Spleen (tissue), 11 donors: ENCODE results near the gene ARHGEF37. TPM values are rescaled to one million over a fixed set of nuclear protein-coding genes. Genes with fewer than 3 reads are reported as not detected.

Experiments
- DNase-seq: peaks from one replicate; pipeline ENCODE4 v3.0.0-alpha.2; 2020
- H3K27ac ChIP-seq, 8 donors: fragments of 200-600 bp; sonication (generic) in 7 of 8; 1 replicate in 4 of 8; 2 replicates in 4 of 8; pipeline versions ENCODE4 v1.5.0 to v1.8.0; 2016 to 2021; ENCODE audit warnings: inconsistent platforms in 4 of 8, mild to moderate bottlenecking in 4 of 8, moderate library complexity in 1 of 8
- H3K27me3 ChIP-seq, 7 donors: fragments of 200-600 bp; sonication (generic) in 6 of 7; replicated peaks in 1 of 7; 1 replicate in 4 of 7; 2 replicates in 3 of 7; pipeline versions ENCODE4 v1.5.0 to v1.8.0; 2016 to 2021; ENCODE audit warnings: inconsistent platforms in 3 of 7, mild to moderate bottlenecking in 1 of 7
- H3K36me3 ChIP-seq, 6 donors: fragments of 200-600 bp; sonication (generic) in 5 of 6; 1 replicate in 4 of 6; 2 replicates in 2 of 6; pipeline versions ENCODE4 v1.5.0 to v1.8.0; 2016 to 2021; ENCODE audit warnings: inconsistent platforms in 2 of 6
- H3K4me1 ChIP-seq, 6 donors: fragments of 200-600 bp; sonication (generic) in 5 of 6; 1 replicate in 3 of 6; 2 replicates in 3 of 6; pipeline versions ENCODE4 v1.5.0 to v1.8.0; 2016 to 2021; ENCODE audit warnings: inconsistent platforms in 3 of 6
- H3K4me3 ChIP-seq, 8 donors: fragments of 200-600 bp; sonication (generic) in 7 of 8; 1 replicate in 4 of 8; 2 replicates in 4 of 8; pipeline versions ENCODE4 v1.5.0 to v1.8.0; 2016 to 2021; ENCODE audit warnings: inconsistent platforms in 4 of 8, mild to moderate bottlenecking in 4 of 8, moderate library complexity in 2 of 8
- H3K9me3 ChIP-seq, 8 donors: fragments of 200-600 bp; sonication (generic) in 7 of 8; 1 replicate in 4 of 8; 2 replicates in 4 of 8; pipeline versions ENCODE4 v1.5.0 to v1.8.0; 2016 to 2021; ENCODE audit warnings: inconsistent platforms in 4 of 8
- POLR2A ChIP-seq, 3 donors: fragments of 450-650 bp; IDR thresholded peaks; one replicate each; pipeline ENCODE4 v1.5.1; 2017; ENCODE audit warnings: antibody characterized with exemption in 3 of 3, mild to moderate bottlenecking in 1 of 3
- POLR2AphosphoS5 ChIP-seq, 3 donors: sonication (generic); formaldehyde crosslinking; IDR thresholded peaks; one replicate each; pipeline ENCODE4 v1.5.1; 2017; ENCODE audit warnings: antibody characterized with exemption in 3 of 3
- WGBS, 5 donors: extraction: QIAGEN DNeasy Blood & Tissue Kit in 3 of 5; methylation state at CpG; one replicate each; pipeline versions ENCODE4 v1.1.5 to v1.1.7; 2013 to 2018; 5-methylcytosine and 5-hydroxymethylcytosine counted together
- intact Hi-C: fragments of 100-400 bp; cut with DNase I; formaldehyde crosslinking; loops from one replicate; pipeline ENCODE4 v1.15.0; 2023; ENCODE audit warnings: low total_unique reads
- polyA plus RNA-seq, 3 donors: library from polyadenylated mRNA; stranded (reverse); fragments of 200-250 nt; gene quantifications; one replicate each; pipeline ENCODE4 v1.2.1, GENCODE V29; 2013
- total RNA-seq, 7 donors: library from RNA; depleted of rRNA in 3 of 7; stranded (reverse); fragments of >200 nt in 3 of 7; fragmentation: NEBNext Ultra II Directional in 4 of 7; extraction: Animal tissue kit (Norgen Biotek cat#: 25700) in 4 of 7; gene quantifications; one replicate each; pipeline versions ENCODE4 v1.1.0 to v1.2.1, GENCODE V29; 2016 to 2021
- TF ChIP-seq, protein P1 (sequence below), 11 experiments: fragments of 200-600 bp in 7 of 11; fragments of 450-650 bp in 4 of 11; sonication (generic) in 4 of 11; IDR thresholded peaks in 8 of 11; conservative IDR thresholded peaks in 3 of 11; 1 replicate in 7 of 11; 2 replicates in 4 of 11; pipeline versions ENCODE4 v1.4.0 to v1.8.0; 2016 to 2021; ENCODE audit warnings: antibody characterized with exemption in 11 of 11, inconsistent platforms in 4 of 11, mild to moderate bottlenecking in 1 of 11
- donor health status: healthy with polysubstance abuse.
- donor health status: DM: no; HTN: no; CAD: no; lungs with moderate emphysema.
- donor health status: DM: no; HTN: no; CAD: no.
- donor health status: Bipolar disorder and iron deficiency.
- donor health status: healthy.
- donor health status: DM: no; HTN: no; CAD: no.
- donor health status: DM: yes; HTN: yes; CAD: no.

Gene ARHGEF37
- total and polyA plus RNA-seq, 10 donors = 0.77 to 3.5 (median 1.3) TPM

DNA sequence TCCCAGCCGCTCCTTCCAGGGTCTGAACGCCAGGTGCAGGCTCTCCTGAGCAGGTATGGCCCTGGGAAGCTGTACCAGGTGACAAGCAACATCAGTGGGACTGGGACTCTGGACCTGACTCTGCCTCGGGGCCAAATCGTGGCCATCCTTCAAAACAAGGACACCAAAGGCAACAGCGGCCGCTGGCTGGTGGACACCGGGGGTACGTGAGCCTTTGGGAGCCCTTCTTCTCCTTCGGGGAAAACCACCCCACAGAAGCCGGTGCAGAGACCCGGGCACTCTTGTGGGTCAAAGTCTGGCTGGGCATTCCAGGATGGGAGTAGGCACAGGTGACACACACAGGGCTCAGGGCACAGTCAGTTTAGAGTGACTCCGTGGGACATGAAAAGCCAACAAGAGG is 45.8 kb downstream of the ARHGEF37 start:
- Histone ChIP-seq H3K27me3 (no peaks in the 10 kb centered on the region), H3K4me3 (no peak overlapping the region), H3K4me1 (no peaks in the 10 kb centered on the region), H3K36me3 (peaks cover 0 to 1% (median 0%) of the 10 kb centered on the region in 6 donors), H3K9me3 (no peaks in the 10 kb centered on the region), H3K27ac (no peak overlapping the region)
- 85 to 92% (median 87%) methylated on average over 3 to 12 of the region's 12 CpGs for WGBS, 5 donors
- no peak for DNase-seq
- TF ChIP-seq POLR2A (IDR thresholded peaks at IDR 0.05) (no peak), POLR2AphosphoS5 (IDR thresholded peaks at IDR 0.05) (no peak)
- TF ChIP-seq, protein P1, sequence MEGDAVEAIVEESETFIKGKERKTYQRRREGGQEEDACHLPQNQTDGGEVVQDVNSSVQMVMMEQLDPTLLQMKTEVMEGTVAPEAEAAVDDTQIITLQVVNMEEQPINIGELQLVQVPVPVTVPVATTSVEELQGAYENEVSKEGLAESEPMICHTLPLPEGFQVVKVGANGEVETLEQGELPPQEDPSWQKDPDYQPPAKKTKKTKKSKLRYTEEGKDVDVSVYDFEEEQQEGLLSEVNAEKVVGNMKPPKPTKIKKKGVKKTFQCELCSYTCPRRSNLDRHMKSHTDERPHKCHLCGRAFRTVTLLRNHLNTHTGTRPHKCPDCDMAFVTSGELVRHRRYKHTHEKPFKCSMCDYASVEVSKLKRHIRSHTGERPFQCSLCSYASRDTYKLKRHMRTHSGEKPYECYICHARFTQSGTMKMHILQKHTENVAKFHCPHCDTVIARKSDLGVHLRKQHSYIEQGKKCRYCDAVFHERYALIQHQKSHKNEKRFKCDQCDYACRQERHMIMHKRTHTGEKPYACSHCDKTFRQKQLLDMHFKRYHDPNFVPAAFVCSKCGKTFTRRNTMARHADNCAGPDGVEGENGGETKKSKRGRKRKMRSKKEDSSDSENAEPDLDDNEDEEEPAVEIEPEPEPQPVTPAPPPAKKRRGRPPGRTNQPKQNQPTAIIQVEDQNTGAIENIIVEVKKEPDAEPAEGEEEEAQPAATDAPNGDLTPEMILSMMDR (IDR thresholded peaks at IDR 0.05 in 8 of 11, conservative IDR thresholded peaks at IDR 0.05 in 3 of 11) = no peak
- intact Hi-C loops = no loop called here

DNA sequence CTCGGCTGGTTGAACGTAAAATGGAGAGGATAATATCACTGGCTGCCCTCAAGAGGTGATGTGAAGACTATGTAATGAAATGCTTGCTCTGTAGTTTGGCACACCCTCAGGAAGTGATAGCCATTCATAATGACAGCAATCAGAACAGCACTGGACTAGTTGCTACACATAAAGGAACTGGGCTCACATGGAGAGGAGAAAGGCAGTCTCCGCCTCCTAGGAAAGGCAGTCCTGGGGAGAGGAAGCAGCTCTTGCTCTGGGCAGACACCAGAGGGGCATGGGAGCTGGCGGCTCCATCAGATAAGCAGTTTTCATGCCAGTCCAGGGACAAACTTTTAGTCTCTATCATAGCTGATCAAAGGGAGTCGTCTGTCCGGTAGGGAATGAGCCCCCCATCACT is 46.9 kb downstream of the ARHGEF37 start:
- H3K36me3 ChIP-seq = no peaks in the 10 kb centered on the region
- H3K9me3 ChIP-seq = no peaks in the 10 kb centered on the region
- no peak overlapping the region for H3K4me3 ChIP-seq
- H3K4me1 ChIP-seq = no peaks in the 10 kb centered on the region
- DNase-seq = no peak
- no peaks in the 10 kb centered on the region for H3K27me3 ChIP-seq
- no peak overlapping the region for H3K27ac ChIP-seq
- intact Hi-C loops = no loop called here
- WGBS, 5 donors = 44 to 71% (median 64%) methylated on average over 6 of the region's 6 CpGs
- TF ChIP-seq, protein P1 (IDR thresholded peaks at IDR 0.05 in 8 of 11, conservative IDR thresholded peaks at IDR 0.05 in 3 of 11) = no peak
- TF ChIP-seq POLR2AphosphoS5 (IDR thresholded peaks at IDR 0.05) (no peak), POLR2A (IDR thresholded peaks at IDR 0.05) (no peak)

DNA sequence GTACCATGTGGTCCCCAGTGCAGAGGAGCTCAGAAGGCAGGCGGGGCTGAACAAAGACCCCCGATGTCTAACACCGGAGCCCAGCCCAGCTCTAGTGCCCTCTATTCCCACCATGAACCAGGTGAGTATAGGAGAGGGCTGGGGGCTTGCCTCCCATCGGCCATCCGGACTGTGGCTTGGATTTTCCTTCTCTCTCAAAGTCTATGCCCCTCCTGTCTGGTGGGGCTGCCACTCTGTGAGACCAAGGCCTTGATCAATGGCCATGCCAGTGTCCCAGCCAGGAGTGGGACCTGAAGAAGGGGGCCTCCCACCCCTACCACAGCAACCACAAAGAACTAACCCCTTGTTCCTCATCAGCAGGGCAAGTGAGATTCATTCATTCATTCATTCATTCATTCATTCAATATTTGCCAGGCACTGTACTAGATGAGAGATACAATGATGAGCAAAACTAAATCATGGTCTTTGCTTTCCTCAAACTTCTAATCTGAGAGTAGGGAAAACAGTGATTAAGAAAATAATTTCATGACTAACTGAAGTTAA is 47.6 kb downstream of the ARHGEF37 start:
- DNase-seq = no peak
- TF ChIP-seq, protein P1 (IDR thresholded peaks at IDR 0.05 in 8 of 11, conservative IDR thresholded peaks at IDR 0.05 in 3 of 11) = no peak
- TF ChIP-seq POLR2A (IDR thresholded peaks at IDR 0.05) (no peak), POLR2AphosphoS5 (IDR thresholded peaks at IDR 0.05) (no peak)

DNA sequence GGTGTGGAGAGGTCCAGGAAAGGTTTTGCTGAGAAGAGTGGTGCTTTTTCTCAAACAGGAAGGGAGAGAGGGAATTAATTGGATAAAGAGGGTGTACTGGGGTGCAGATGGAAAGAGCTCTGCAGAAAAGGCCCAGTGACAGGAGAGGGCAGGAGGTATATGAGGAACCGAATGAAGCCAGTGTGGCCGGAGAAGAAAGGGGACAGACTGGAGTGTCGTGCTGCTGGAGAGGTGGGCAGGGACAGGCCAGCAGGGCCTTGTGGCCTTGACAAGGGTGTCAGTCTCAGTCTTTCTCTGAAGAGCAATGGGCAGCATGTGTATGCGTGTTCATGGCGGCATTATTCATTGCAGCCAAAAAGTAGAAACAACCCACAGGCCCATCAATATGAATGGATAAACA is 48.1 kb downstream of the ARHGEF37 start:
- Histone ChIP-seq H3K36me3 (no peaks in the 10 kb centered on the region), H3K9me3 (no peaks in the 10 kb centered on the region), H3K4me1 (no peaks in the 10 kb centered on the region), H3K27me3 (no peaks in the 10 kb centered on the region), H3K27ac (no peak overlapping the region), H3K4me3 (no peak overlapping the region)
- WGBS, 5 donors = 95 to 99% (median 96%) methylated on average over 5 of the region's 5 CpGs
- DNase-seq = no peak
- TF ChIP-seq POLR2AphosphoS5 (IDR thresholded peaks at IDR 0.05) (no peak), POLR2A (IDR thresholded peaks at IDR 0.05) (no peak)
- TF ChIP-seq, protein P1 (IDR thresholded peaks at IDR 0.05 in 8 of 11, conservative IDR thresholded peaks at IDR 0.05 in 3 of 11) = no peak
- intact Hi-C loops = no loop called here

More for the DNA sequence above, 47.6 kb downstream of the ARHGEF37 start:
- H3K4me1 ChIP-seq = no peaks in the 10 kb centered on the region
- 83 to 96% (median 92%) methylated on average over 3 to 5 of the region's 5 CpGs for WGBS, 5 donors
- no peaks in the 10 kb centered on the region for H3K27me3 ChIP-seq
- H3K27ac ChIP-seq = no peak overlapping the region
- intact Hi-C loops = no loop called here
- H3K9me3 ChIP-seq = no peaks in the 10 kb centered on the region
- H3K4me3 ChIP-seq = no peak overlapping the region
- H3K36me3 ChIP-seq = no peaks in the 10 kb centered on the region
